Measurements from ENCODE around the gene PIAS3. TPM values are rescaled to one million over a fixed set of nuclear protein-coding genes. Genes with fewer than 3 reads are reported as not detected.
A peak's percentile ranks its signal among the peaks of the same experiment; 100 is the strongest.

PIAS3 gene
- 3.9 and 10.2 TPM in 2 replicates for total RNA-seq (2014; rRNA removed; shearing (Covaris generic))

DNA sequence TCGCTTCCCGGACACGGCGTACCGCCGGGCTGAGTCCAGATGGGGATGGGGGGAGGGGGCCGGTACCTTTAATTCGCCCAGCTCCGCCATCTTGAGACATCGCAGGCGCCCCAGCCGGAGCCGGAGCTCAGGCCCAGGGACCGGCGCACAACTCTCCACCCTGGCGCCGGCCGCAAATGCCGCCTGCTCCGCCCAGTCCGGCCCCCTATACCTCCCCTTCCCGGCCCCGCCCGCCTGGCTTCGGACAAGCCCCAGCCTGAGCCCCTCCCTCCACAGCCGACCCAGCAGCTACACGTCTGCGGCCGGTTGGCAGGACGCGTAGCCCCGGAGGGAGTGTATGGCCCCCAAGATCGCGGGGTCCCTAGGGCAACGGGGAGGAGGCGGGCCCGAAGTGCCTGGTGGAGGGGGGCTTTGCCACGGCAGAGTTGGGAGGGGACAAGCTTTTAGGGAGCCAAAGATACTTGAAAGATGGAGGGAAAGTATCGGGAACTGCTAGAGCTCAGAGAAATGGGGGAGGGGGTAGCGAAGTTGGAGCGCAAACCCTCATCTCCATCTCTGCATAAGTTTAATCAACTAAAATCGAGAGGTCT is at the start of gene PIAS3:
TSS of gene PIAS3 (minus strand) at position 181 of the 590 bp plus-strand sequence. CDS start at position 90, 91 bp downstream.
- DNase-seq (ENCODE audit: low read depth) = peak; percentile 97

DNA sequence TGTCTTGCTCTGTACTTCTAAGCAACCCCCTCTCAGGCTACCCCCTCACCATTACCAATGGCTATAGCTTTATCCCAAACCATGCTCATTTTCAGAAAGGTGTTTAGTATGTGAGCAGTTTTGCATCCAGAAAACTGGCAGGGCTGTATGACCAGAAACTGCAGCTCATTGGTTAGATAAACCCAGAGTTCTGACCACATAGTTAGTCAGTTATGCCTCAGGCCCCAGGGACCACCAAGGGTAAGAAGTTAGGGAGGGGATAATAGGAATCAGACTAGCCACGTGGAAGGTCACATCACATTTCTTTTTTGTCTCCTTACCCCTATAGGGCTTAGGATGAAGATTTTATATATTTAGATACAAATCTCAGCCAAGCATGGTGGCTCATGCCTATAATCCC is 49.8 kb upstream of the PIAS3 start:
- peak; percentile 50 for DNase-seq (ENCODE audit: low read depth)

DNA sequence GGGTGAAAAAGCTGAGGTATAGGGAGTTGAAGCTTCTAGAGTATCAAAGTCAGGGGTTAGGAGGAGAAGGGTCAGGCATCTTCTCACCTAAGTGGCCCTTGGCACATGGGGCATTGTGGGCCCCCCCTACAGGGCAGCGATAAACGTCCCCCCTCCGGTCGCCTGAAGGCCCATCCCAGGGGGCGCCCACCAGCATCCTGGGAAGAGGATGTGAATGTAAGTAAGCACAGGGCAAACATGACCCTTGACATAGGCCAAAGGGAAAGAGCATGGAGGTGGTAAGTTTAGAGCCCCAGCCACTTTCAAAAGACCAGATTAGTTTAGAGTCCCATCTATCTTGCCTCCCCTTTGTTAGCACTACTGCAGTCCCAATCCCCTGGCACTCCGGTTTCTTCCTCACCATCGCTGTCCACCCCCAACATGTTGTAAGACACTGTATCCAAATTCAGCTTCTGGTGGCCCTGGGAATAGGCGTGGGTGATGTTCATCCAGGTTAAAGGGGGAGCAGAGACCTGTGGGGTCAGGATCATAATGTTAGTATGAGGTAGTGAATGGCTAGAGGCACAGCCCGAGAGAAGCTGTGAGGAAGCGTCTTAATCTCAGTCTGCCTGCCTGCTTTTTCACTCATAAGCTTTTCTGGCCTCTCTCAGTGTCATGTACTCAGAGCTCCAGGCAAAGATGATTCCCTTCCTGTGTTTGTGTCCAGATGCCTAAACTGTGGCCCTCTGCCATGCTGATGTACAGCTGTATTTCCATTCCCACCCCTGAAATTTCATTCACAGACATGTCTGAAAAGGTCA is 48.3 kb upstream of the PIAS3 start:
- no peak for DNase-seq (ENCODE audit: low read depth)

DNA sequence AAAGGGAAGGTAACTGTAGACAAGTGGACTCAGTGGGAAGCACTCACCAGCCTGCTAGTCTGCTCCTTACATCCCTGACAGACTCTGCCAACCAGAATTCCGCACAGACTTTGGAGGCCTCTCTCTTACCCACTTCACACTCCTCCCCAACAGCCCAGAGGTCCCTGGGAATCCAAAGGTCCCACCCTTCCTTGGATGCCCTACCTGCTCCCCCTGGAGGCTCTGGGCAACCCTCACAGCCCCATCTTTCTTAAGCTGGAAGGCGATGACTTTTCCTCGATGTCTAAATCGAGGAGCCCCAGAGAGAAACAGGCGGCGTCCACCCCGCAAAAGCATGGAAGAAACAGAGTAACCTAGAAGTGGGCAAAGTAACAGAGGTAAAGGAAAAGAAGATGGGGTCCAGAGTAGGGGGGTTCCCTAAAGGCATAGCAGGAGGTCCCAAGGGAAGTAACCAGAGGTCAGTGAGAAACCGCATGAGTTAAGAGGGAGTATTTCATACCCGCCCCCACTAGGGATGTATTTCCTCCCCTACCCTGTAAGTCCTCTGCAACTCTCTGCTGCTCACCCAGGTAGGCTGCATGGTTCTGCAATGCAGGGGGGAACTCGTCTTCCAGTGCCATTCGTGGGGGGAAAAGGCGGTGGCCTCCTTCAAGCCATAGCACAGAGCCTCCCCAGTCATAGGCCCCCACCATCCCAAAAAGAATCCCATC is 42.6 kb upstream of the PIAS3 start:
- no peak for DNase-seq (ENCODE audit: low read depth)

DNA sequence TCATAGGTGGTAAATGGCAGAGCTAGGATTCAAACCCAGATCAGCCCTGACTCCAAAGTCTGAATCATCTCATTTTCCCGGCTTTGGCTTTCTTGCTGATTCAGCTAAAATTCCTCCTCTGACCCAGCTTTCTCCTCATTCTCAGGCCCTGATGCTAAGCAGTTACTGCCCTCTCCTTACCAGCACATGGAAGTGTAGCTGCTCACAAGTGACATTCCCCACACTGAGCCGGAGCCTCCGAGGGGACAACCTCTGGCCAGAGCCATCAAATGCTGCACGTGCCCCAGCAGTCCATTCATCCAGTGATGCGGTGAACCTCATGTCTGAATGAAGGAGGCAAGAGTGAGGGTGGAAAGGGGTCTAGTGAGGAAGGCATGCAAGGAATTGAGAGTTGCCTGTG is 39.9 kb upstream of the PIAS3 start:
- DNase-seq (ENCODE audit: low read depth) = no peak

DNA sequence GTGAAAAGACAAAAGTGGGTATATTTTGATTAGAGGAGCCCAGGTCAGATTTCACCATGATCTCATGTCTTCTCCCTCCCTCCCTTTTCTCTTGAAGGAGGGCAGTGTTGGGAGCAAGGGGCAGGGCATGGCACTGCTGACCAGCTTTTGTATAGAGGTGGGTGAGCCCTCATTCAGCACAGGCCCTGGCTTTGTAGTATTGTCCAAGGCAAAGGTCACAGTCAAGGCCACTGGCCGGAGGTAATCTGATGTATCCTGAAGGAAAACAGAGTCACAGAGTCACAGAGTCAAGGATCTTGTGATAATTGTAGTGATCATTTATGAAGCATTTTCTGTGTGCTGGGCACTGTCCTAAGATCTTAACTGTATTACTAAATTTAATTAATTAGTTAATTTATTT is 39.1 kb upstream of the PIAS3 start:
- DNase-seq (ENCODE audit: low read depth) = no peak

GRCh38 chr1:145895471-145895870 is 36.6 kb upstream of the PIAS3 start:
- DNase-seq (ENCODE audit: low read depth) = no peak

DNA sequence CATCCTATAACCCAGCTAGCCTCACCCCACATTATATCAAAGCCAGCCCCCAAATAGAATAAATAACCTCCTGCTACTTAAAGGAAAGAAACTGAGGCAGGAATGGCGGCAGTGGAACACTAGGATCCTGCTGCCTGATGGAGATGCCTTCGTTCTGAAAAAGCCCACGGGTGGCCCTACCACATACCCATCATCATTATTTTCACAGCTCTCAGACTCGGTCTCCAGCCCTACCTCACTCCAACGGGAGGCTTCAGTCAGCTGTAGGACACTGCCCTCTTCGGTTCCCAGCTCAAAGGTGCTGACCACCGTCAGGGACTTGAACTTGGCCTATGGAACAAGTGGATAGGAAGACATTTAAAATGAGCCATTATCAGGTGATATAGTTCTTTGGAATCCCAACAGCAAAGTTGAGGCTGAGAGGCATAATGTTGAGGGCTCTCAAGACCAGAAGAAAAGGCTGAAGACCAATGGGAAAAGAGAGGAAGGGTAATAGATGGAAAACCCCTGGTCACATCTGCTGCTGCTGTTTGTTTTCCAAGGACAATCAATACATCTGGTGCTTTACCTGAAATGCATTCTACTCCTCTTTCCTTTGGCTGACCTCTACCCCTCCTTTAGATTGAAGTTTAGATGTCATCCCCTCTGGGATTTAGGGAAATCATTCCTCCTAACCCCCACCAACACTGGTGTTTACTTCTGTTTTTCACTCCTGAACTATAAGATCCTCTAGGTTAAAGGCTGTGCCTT is 34.6 kb upstream of the PIAS3 start:
- no peak for DNase-seq (ENCODE audit: low read depth)

DNA sequence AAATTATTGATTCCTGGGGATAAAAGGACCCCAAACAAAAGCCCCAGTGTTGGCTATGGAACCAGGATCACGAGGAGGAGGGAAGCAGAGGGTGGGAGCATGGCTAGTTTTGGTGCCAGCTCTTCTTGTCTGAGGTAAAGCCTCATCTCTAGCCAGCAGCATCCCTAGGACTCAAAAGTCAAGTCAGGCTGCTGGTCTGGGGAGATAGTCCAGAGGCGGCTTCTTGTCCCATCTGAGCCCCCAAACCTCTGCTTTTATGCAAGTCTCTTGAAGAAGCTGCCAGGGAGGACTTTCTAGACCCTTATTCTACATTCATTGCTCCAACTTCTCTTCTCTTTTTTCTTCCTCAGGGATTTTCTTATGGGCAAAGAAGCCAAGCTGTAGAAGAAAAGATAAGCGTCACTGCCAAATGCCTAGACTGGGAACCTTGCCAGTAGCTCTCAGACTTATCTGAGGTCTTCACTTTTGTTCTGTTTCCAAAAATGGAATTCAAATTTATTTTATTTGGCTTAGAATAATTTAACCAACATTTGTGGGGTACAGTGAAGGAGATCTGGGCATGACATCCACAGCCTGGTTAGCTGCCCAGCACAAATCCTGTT is 33.7 kb upstream of the PIAS3 start:
- peak; percentile 61 for DNase-seq (ENCODE audit: low read depth)

DNA sequence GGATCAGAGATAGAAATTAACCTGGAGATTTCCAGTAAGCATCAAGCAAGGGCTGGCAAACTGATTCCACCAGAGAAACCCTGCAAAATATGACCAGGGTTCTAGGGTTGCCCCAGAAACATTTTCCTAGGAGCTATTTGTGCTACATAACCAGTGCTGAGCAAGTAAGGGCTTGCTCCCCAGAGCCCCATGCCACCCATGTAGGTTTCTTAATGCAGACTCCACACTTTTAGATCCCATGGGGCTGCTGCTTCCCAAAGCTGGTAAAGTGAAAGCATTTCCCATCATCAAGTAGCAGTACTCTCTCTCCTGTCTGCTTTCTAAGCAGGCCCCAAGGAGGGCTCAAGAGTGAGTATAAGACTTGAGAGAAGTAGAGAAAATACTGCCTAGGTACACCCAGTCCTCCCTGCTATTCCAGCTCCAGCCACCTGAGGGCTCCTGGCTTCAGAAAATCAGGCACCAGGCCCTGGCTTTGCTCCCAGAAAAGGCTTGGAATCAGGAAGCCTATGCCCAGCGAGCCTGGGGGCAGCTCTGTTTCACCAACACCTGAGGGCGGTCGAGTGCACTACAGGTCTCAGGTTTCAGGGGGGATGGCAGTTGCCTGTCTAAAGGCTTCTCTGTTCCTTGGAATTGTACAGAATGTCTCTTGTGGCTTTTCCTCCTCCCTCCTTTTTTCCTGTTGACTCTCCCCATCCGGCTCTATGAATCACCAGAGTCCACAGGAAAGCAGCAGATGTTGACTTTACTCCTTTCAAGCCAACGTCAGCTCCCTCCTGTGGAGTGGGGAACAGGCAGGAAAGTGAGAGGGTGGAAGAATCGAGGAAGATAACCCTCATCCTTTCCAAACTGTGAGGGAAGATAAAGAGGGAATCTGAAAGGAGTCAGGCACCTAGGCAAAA is 33.0 kb upstream of the PIAS3 start:
- peak; percentile 99 for DNase-seq (ENCODE audit: low read depth)

GRCh38 chr1:145891143-145891542 is 32.3 kb upstream of the PIAS3 start:
- DNase-seq (ENCODE audit: low read depth) = peak; percentile 44

DNA sequence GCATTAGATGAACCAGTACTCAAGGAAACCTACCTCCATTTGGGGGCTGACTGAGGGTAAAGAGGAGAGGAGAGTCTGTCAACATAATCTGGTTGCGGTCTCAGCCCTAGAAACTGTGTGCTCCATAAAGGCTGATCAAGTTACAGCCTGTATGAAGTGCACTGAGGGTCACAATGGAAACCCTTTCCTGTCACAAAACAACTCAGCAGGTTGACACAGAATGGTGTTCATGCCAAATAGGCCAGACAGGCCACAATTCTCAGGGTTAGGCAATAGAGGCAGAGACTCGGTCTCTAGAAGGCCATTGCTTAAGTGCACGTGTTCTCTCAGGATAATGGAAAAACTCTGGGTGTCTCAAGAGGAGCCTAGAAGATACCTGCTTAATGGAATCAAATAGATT is 30.8 kb upstream of the PIAS3 start:
- DNase-seq (ENCODE audit: low read depth) = no peak

GRCh38 chr1:145887631-145888030 is 28.8 kb upstream of the PIAS3 start:
- no peak for DNase-seq (ENCODE audit: low read depth)

GRCh38 chr1:145886816-145887215 is 27.9 kb upstream of the PIAS3 start:
- no peak for DNase-seq (ENCODE audit: low read depth)

- DNase-seq (ENCODE audit: low read depth) = no peak
These were observed 27.5 kb upstream of the PIAS3 start for GRCh38 chr1:145886390-145886789.

- peak; percentile 81 for DNase-seq (ENCODE audit: low read depth)
These were observed 26.9 kb upstream of the PIAS3 start, which contains the start of gene ANKRD35 for GRCh38 chr1:145885738-145886287. Gene ANKRD35, minus strand, starts transcription at chr1:145885866. Its CDS starts 108 bp downstream, at chr1:145885758.

GRCh38 chr1:145884675-145885074 is 25.8 kb upstream of the PIAS3 start:
- DNase-seq (ENCODE audit: low read depth) = no peak

DNA sequence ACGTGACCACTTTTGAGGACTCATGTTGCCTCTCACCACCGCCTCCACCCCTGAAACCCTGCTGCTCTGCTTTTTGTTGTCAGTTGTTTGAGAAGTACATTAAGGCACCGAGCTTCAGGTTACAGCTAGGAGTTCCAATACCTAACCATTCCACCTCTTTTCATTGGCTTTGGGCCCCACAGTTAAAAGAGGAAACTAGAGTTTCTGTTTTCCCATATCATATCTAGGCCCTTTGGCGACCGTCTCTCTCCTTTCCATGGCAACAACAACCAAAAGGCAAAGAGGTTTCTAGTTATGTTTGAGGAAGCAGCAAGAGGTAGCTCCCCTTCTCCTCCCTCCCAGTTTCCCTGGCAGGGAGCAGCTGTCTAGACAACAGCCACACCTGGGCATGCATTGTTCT is 20.9 kb upstream of the PIAS3 start:
- no peak for DNase-seq (ENCODE audit: low read depth)

GRCh38 chr1:145878724-145879123 is 19.8 kb upstream of the PIAS3 start:
- no peak for DNase-seq (ENCODE audit: low read depth)

- peak; percentile 27 for DNase-seq (ENCODE audit: low read depth)
These were observed 19.1 kb upstream of the PIAS3 start for GRCh38 chr1:145877923-145878486.
